Osteoblast (primary cell): ENCODE measurements around the gene LCN2. TPM values are rescaled to one million over a fixed set of nuclear protein-coding genes. Genes with fewer than 3 reads are reported as not detected.

Source experiments
- DNase-seq: peaks from one replicate; pipeline ENCODE4 v3.0.0; 2011; ENCODE audit warnings: low spot score, mixed read lengths; ENCODE audit not compliant: insufficient read length; ENCODE audit errors: missing footprints
- H2AFZ ChIP-seq: 2 replicates; pipeline ENCODE4 v1.6.0; 2011; ENCODE audit warnings: mild to moderate bottlenecking, low read length
- H3K27ac ChIP-seq: 2 replicates; pipeline ENCODE4 v1.5.1; 2011; ENCODE audit warnings: mild to moderate bottlenecking, low read depth, low read length, moderate library complexity
- H3K27me3 ChIP-seq: 2 replicates; pipeline ENCODE4 v1.6.0; 2012; ENCODE audit warnings: mild to moderate bottlenecking, control low read depth, inconsistent platforms, low read length, moderate library complexity; ENCODE audit not compliant: insufficient read depth
- H3K36me3 ChIP-seq: 2 replicates; pipeline ENCODE4 v1.5.1; 2011; ENCODE audit warnings: mild to moderate bottlenecking, low read length, control low read depth, moderate library complexity; ENCODE audit not compliant: insufficient read depth
- H3K4me1 ChIP-seq: 2 replicates; pipeline ENCODE4 v1.5.1; 2011; ENCODE audit warnings: mild to moderate bottlenecking, low read length, control low read depth, moderate library complexity; ENCODE audit not compliant: insufficient read depth
- H3K4me2 ChIP-seq: 2 replicates; pipeline ENCODE4 v1.6.0; 2011; ENCODE audit warnings: mild to moderate bottlenecking, low read length; ENCODE audit not compliant: insufficient read depth
- H3K4me3 ChIP-seq: fragments of 200-600 bp; sonication (generic); 3 replicates; pipeline ENCODE4 v1.5.1; 2012; ENCODE audit warnings: mild to moderate bottlenecking, low read length, inconsistent platforms; ENCODE audit not compliant: insufficient read depth
- H3K79me2 ChIP-seq: 2 replicates; pipeline ENCODE4 v1.6.0; 2012; ENCODE audit warnings: mild to moderate bottlenecking, low read length, control low read depth, inconsistent platforms; ENCODE audit not compliant: insufficient read depth
- H3K9me3 ChIP-seq: 2 replicates; pipeline ENCODE4 v1.5.1; 2011; ENCODE audit warnings: low read depth, low read length, control low read depth
- H4K20me1 ChIP-seq: 2 replicates; pipeline ENCODE4 v1.6.0; 2012; ENCODE audit warnings: mild to moderate bottlenecking, low read length, control low read depth; ENCODE audit not compliant: insufficient read depth
- total RNA-seq: library from RNA; depleted of rRNA; stranded (reverse); fragments of >200 nt; gene quantifications from 2 replicates; pipeline ENCODE4 v1.2.3, GENCODE V29; 2012
- TF ChIP-seq, protein P1 (sequence below): IDR thresholded peaks from 2 replicates; pipeline ENCODE4 v1.5.1; 2011; ENCODE audit warnings: mild to moderate bottlenecking, low read depth, low read length, moderate library complexity; ENCODE audit errors: extremely low read depth

The LCN2 gene
- total RNA-seq, 1 donor, result not detected

DNA sequence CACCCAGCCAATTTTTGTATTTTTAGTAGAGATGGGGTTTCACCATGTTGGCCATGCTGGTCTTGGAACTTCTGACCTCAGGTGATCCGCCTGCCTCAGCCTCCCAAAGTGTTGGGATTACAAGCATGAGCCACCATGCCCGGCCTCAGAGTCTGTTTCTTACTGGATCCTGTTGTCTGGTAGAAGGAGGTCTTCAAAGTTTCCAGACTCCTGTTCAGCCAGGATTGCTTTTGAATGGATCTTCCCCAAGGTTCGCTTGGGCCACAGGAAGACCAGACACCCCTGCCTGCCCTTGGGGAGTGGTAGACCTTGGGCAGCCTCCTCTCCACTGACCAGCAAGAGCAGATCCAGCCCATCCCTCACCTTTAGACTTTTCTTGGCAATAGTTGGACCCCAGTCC lies 7.6 kb upstream of the LCN2 start:
- Histone ChIP-seq H4K20me1 (no peaks in the 10 kb centered on the region), H3K9me3 (no peaks in the 10 kb centered on the region), H3K4me2 (no peak overlapping the region), H3K36me3 (no peaks in the 10 kb centered on the region), H3K79me2 (no peaks in the 10 kb centered on the region), H3K27me3 (no peaks in the 10 kb centered on the region), H3K4me3 (no peak overlapping the region), H3K27ac (no peak overlapping the region), H2AFZ (no peak overlapping the region), H3K4me1 (peaks cover 6% of the 10 kb centered on the region)
- DNase-seq, result peak; percentile 53
- TF ChIP-seq, protein P1, sequence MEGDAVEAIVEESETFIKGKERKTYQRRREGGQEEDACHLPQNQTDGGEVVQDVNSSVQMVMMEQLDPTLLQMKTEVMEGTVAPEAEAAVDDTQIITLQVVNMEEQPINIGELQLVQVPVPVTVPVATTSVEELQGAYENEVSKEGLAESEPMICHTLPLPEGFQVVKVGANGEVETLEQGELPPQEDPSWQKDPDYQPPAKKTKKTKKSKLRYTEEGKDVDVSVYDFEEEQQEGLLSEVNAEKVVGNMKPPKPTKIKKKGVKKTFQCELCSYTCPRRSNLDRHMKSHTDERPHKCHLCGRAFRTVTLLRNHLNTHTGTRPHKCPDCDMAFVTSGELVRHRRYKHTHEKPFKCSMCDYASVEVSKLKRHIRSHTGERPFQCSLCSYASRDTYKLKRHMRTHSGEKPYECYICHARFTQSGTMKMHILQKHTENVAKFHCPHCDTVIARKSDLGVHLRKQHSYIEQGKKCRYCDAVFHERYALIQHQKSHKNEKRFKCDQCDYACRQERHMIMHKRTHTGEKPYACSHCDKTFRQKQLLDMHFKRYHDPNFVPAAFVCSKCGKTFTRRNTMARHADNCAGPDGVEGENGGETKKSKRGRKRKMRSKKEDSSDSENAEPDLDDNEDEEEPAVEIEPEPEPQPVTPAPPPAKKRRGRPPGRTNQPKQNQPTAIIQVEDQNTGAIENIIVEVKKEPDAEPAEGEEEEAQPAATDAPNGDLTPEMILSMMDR, result no peak

DNA sequence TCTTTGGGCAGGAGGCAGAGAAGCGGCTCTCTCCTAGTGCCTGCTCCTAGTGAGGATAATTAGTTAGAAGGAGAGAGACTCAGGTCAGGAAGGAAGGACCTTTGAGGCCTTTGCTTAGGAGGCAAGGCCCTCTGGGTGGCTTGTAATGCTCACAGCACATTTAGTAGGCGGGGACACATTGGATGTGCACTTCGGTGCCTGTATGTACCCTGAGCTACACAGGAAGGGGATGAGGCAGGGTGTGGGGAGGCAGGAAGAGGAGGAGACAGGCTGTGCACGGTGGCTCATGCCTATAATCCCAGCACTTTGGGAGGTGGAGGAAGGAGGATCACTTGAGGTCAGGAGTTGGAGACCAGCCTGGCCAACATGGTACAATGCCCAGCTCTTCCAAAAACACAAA lies 7.2 kb upstream of the LCN2 start:
- TF ChIP-seq, protein P1, result no peak
- no peaks in the 10 kb centered on the region for H4K20me1 ChIP-seq
- no peak overlapping the region for H3K4me3 ChIP-seq
- H3K9me3 ChIP-seq, result no peaks in the 10 kb centered on the region
- peaks cover 2% of the 10 kb centered on the region for H3K4me1 ChIP-seq
- no peak overlapping the region for H2AFZ ChIP-seq
- H3K79me2 ChIP-seq, result no peaks in the 10 kb centered on the region
- no peak overlapping the region for H3K27ac ChIP-seq
- H3K36me3 ChIP-seq, result no peaks in the 10 kb centered on the region
- no peaks in the 10 kb centered on the region for H3K27me3 ChIP-seq
- DNase-seq, result peak; percentile 68
- no peak overlapping the region for H3K4me2 ChIP-seq

DNA sequence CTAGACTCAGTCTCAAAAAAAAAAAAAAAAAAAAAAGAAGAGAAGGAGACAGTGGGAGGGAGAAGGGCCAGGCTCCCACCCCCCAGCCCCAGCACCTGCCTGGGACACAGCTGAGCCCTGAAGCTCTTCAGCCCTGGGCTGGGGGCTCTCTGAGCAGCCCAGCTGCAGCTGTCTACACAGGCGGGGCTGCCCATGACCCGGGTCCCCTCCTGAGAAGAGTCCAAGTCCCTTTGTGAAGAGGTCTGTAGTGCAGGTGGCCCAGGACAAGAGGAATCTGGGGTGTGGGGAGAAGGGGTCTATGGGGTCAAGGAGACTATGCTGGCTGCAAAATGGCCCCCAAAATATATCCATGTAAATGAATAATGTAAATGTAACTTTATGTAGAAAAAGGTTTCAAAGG lies 6.7 kb upstream of the LCN2 start:
- H3K27ac ChIP-seq, result no peak overlapping the region
- H3K4me1 ChIP-seq, result no peaks in the 10 kb centered on the region
- no peak overlapping the region for H3K4me2 ChIP-seq
- no peaks in the 10 kb centered on the region for H3K36me3 ChIP-seq
- H3K79me2 ChIP-seq, result no peaks in the 10 kb centered on the region
- no peak overlapping the region for H3K4me3 ChIP-seq
- TF ChIP-seq, protein P1, result no peak
- DNase-seq, result peak; percentile 34
- H2AFZ ChIP-seq, result no peak overlapping the region
- no peaks in the 10 kb centered on the region for H3K27me3 ChIP-seq
- H4K20me1 ChIP-seq, result no peaks in the 10 kb centered on the region
- no peaks in the 10 kb centered on the region for H3K9me3 ChIP-seq

DNA sequence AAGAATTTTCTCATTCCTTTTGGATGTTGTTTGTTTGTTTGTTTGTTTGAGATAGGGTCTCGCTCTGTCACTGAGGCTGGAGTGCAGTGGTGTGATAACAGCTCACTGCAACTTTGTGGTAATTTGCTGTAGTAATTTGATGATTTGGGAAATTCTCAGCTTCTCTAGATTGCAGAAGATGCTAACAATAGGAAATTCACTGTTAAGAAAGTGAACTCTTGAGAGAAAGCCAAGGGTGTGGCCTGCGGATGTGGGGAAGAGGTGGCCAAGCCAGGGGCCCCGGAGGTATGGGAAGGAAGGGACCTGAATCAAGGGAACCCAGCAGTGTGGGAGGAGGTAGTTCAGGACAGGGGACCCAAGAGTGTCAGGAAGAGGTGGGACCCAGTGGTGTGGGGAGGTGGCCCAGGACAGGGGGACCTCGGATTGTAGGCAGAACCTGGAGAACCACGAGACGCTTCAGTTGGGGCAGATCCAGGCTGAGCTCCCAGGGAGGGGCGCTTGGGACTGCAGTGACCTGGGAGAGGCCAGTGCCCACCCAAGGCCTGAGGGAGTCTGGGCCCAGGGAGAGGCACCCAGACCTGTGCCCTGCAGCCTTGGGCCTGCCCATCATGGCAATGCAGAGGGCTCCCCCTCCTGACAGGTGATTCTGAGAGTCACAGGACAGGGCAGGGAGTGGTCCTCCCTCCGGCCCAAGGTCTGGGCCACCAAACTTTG lies 5.6 kb upstream of the LCN2 start:
- no peak overlapping the region for H2AFZ ChIP-seq

More for the DNA sequence above, 5.6 kb upstream of the LCN2 start:
- H3K36me3 ChIP-seq, result no peaks in the 10 kb centered on the region
- no peak overlapping the region for H3K27ac ChIP-seq
- DNase-seq, result peak; percentile 32
- no peak overlapping the region for H3K4me2 ChIP-seq
- H3K27me3 ChIP-seq, result peaks cover 5% of the 10 kb centered on the region
- no peak overlapping the region for H3K4me3 ChIP-seq
- H4K20me1 ChIP-seq, result no peaks in the 10 kb centered on the region
- no peaks in the 10 kb centered on the region for H3K4me1 ChIP-seq
- H3K9me3 ChIP-seq, result no peaks in the 10 kb centered on the region
- TF ChIP-seq, protein P1, result no peak
- no peaks in the 10 kb centered on the region for H3K79me2 ChIP-seq
